HG03095 (cell line): Measurements from ENCODE around the gene ARMC9.
"Not testable (repeated sequence)": the region's sequence is repeated elsewhere in the genome, so short reads cannot be mapped to it uniquely, and the experiment has no call there.

Experiments used
- ATAC-seq: cut with Tn5 transposase; IDR thresholded peaks from one replicate; pipeline ENCODE4 v1.9.1; 2021; ENCODE audit warnings: moderate library complexity; ENCODE audit not compliant: unreplicated experiment

The ARMC9 gene

GRCh38 chr2:231182513-231182899 lies 15.9 kb upstream of the ARMC9 start:
- ATAC-seq: no peak

GRCh38 chr2:231183851-231184250 lies 14.6 kb upstream of the ARMC9 start:
- ATAC-seq: no peak

DNA sequence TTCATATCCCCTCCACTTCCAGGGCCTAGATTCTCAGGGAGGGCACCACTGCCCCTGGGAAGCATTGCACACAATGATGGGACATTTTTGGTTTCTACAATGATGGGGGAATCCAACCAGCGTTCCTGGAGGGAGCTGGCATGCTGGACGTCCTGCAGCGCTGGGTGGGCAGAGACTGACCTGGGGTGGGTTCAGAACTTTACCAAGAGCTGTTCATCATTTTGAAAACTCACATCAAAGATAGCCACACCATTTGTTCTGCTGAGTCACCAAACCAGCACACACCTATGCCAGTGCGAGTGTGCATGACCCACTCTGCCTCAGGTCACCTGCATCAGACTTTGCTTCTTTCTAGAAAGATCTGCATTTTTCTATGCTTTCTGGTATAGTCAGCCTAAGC lies 14.1 kb upstream of the ARMC9 start:
- no peak for ATAC-seq

GRCh38 chr2:231185050-231185725 lies 13.2 kb upstream of the ARMC9 start:
- ATAC-seq: no peak

GRCh38 chr2:231185886-231186285 lies 12.5 kb upstream of the ARMC9 start:
- no peak for ATAC-seq

DNA sequence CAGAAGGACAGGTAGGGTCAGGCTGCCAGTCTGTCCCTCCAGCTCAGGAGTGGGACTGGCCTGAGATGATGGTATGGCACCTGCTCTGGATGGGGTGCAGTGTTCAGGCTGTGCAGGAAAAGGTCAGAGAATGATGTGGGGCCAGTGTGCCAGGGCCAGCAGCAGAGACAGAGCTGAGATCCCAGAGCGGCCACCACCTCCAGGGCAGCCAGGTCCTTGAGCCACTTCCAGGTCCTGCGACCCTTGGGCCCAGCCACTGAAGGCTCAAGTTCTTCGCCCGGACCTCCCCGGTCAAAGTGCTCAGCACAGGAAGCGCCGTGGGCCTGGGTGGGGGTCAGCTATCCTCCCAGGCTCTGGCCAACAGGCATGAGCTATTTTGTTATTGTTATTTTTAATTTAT lies 12.1 kb upstream of the ARMC9 start:
- ATAC-seq: no peak

- ATAC-seq: no peak
Measured at GRCh38 chr2:231187736-231188505, 10.5 kb upstream of the ARMC9 start.

- ATAC-seq: no peak
Measured at GRCh38 chr2:231188506-231189170, 9.8 kb upstream of the ARMC9 start.

DNA sequence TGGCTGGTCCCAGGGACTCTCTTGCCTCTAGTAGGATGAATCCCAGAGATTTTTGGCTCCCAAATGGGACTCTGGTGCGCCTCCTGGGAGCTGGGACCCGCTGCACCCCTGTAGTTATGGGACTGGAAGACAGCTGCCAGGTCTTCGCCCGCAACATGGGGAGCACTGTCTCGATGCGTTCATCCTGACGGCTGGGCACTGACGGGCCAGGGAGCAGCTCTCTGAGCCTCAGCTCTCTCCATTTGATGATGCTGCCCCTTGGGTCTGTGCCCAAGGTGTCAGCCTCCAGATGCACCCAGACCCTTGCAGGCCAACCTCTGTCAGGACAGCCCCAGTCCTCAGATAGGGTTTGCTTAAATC lies 9.3 kb upstream of the ARMC9 start:
- no peak for ATAC-seq

GRCh38 chr2:231189571-231190495 lies 8.6 kb upstream of the ARMC9 start:
- no peak for ATAC-seq

- ATAC-seq: no peak
Measured at GRCh38 chr2:231190531-231191197, 7.8 kb upstream of the ARMC9 start.

DNA sequence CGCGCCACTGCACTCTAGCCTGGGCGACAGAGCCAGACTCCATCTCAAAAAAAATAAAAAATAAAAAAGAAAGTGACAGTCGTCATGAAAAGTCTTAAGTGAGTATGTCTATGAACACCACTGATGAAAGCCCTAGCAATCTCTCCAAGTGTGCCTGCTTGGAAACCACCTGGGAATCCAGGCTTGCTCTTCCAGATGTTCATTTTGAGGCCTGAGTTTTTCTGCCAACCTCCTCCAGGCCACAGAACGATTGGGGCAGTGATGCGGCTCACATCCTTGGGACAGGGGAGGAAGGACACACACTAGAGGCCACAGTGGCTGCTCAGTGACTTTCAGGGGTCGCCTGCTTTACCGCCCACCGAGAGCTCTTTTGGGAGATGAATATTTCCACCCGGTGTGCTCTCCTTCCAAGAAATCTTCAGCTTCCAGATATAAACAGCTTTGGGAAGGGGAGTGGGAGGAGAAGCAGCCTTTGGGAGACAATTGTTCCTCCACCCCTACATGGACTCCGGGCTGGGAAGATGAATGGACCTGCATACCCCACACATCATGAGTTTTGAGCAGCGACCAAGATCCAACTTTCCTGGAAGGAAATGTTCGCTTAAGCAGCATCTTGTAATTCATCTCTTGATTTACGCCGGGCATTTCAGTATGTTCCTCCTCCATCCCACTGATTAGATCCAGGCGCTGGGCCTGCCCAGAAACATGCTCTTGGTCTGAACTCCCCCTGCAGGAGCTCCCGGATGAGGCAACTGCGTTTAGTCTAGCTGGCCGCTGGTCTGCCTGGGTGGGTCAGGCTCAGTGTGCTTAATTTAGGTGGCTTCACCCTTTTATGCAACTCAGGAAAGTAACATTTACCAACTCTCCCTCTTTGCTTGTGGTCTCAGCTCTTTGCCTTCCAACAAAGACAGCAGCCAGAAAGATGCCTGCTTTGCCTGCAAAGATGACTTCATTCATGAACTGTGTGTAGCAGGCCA lies 6.2 kb upstream of the ARMC9 start:
- ATAC-seq: no peak

DNA sequence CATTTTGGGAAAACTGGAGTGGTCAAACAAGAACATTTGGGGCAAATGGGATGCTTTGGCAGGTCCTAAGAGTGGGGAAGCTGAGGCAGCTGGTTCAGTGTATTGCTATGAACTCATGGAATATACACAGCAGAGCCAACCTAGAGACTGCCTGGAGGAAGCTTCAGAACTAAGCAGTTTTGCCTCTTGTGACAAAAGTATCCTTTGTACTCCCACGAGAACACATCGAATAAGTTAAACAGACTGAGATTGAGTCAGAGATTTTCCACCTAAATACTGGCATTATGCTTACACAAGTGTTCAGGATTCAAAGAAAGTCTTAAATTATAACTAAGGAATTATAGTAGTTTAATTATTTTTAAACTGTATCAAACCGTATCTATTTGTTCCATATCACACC lies 5.2 kb upstream of the ARMC9 start:
- ATAC-seq: no peak

GRCh38 chr2:231196592-231196991 lies 1.8 kb upstream of the ARMC9 start:
- ATAC-seq: no peak

GRCh38 chr2:231197196-231197595 lies 1.2 kb upstream of the ARMC9 start:
- not testable (repeated sequence) for ATAC-seq

GRCh38 chr2:231197706-231198290 lies 633 bp upstream of the ARMC9 start:
- no peak for ATAC-seq

GRCh38 chr2:231199219-231199618 lies 788 bp downstream of the ARMC9 start:
- ATAC-seq: no peak

- ATAC-seq: no peak
Measured at GRCh38 chr2:231200805-231201474, 2.5 kb downstream of the ARMC9 start.

DNA sequence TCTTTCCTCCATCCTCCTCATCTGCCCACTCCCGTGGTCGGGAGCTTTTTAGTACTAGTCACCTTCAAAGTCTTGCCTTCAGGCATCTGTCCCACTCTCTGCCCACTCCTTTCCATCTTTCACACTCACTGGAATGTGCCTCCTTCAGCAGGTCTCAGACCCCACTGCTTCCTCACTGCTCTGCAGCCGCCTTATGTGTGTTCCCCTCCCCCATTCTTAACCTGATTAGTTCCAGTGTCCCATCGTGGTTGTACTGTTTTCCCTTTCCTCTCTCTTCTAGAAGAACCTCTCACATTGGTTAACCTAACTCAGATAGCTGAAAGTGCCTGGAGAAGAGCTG lies 3.0 kb downstream of the ARMC9 start:
- no peak for ATAC-seq
